Bladder microvascular endothelial cell (primary cell): ENCODE measurements around the gene HYAL2. TPM values are rescaled to one million over a fixed set of nuclear protein-coding genes. Genes with fewer than 3 reads are reported as not detected.

Experiments used
- total RNA-seq: library from RNA; depleted of rRNA; stranded (reverse); fragments of >200 nt; gene quantifications from 2 replicates; pipeline ENCODE4 v1.2.3, GENCODE V29; 2014

Gene HYAL2
- total RNA-seq, 1 donor from 2014 or later, result 845 TPM

Other genes starting within 250 kb of the HYAL2 start
- 115 and 502 TPM in 2 replicates for gene RBM5, start 233.8 kb downstream of the HYAL2 start, total RNA-seq
- 36.8 and 47.1 TPM in 2 replicates for gene SEMA3F, start 167.4 kb downstream of the HYAL2 start, total RNA-seq
- gene GNAT1, start 131.1 kb downstream of the HYAL2 start, total RNA-seq, result not detected in 2 replicates
- 0.13 TPM in 1 of 2 replicates, not detected in the other for gene SLC38A3, start 117.5 kb downstream of the HYAL2 start, total RNA-seq
- 583 and 1,028 TPM in 2 replicates for gene GNAI2, start 86.5 kb downstream of the HYAL2 start, total RNA-seq
- gene SEMA3B, start 53.6 kb downstream of the HYAL2 start, total RNA-seq, result 0.49 and 1.1 TPM in 2 replicates
- not detected in 2 replicates for gene LSMEM2, start 43.7 kb downstream of the HYAL2 start, total RNA-seq
- 79.2 and 85.9 TPM in 2 replicates for gene IFRD2, start 30.3 kb downstream of the HYAL2 start, total RNA-seq
- 9.1 and 15.5 TPM in 2 replicates for gene HYAL3, start 23.3 kb downstream of the HYAL2 start, total RNA-seq
- gene NAA80, start 23.3 kb downstream of the HYAL2 start, total RNA-seq, result 1.9 and 2.8 TPM in 2 replicates
- 7.2 and 7.6 TPM in 2 replicates for gene HYAL1, start 19.2 kb downstream of the HYAL2 start, total RNA-seq
- 16.2 and 18.2 TPM in 2 replicates for gene TUSC2, start 5.5 kb upstream of the HYAL2 start, total RNA-seq
- gene RASSF1, start 18.1 kb upstream of the HYAL2 start, total RNA-seq, result 17.0 and 29.3 TPM in 2 replicates
- gene ZMYND10, start 23.0 kb upstream of the HYAL2 start, total RNA-seq, result 0.16 and 0.31 TPM in 2 replicates
- 14.2 and 16.8 TPM in 2 replicates for gene NPRL2, start 28.0 kb upstream of the HYAL2 start, total RNA-seq
- gene CYB561D2, start 28.1 kb upstream of the HYAL2 start, total RNA-seq, result 18.6 and 22.6 TPM in 2 replicates
- 28.7 and 34.6 TPM in 2 replicates for gene TMEM115, start 36.8 kb upstream of the HYAL2 start, total RNA-seq
- gene CACNA2D2, start 180.9 kb upstream of the HYAL2 start, total RNA-seq, result under 0.01 and 0.06 TPM in 2 replicates
- gene C3orf18, start 245.0 kb upstream of the HYAL2 start, total RNA-seq, result 2.3 and 2.8 TPM in 2 replicates
- gene HEMK1, start 246.8 kb upstream of the HYAL2 start, total RNA-seq, result 2.4 and 8.7 TPM in 2 replicates